PC-9 (cell line): ENCODE results near the gene CD99L2.

Experiments used
- EZH2 ChIP-seq: fragments of 200-600 bp; sonication (generic); IDR thresholded peaks from 2 replicates; pipeline ENCODE4 v1.8.0; 2017; ENCODE audit warnings: antibody characterized with exemption, low read depth
- TF ChIP-seq, protein P1 (sequence below): fragments of 200-600 bp; sonication (generic); conservative IDR thresholded peaks from 2 replicates; pipeline ENCODE4 v1.6.1; 2017; ENCODE audit warnings: mixed run types, antibody characterized with exemption, mild to moderate bottlenecking, moderate library complexity

DNA sequence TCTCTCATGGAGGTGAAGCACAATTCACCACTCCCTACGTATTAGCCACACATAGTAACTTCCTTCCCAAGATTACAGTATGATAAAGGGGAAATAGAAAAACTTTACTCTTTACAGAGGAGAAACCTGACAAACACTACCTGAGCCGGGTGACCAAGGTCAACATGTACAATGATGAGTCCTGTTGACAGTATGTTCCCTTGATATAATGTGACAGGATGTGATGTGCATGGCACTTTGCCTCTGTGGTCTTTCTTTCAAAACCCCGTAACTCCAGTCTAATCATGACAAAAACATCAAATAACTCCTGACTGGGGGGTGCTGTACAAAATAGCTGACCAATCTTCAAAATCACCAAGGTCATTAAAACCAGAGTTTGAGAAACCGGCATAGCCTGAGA lies 60.6 kb downstream of the CD99L2 start:
- TF ChIP-seq EZH2 = no peak
- TF ChIP-seq, protein P1, sequence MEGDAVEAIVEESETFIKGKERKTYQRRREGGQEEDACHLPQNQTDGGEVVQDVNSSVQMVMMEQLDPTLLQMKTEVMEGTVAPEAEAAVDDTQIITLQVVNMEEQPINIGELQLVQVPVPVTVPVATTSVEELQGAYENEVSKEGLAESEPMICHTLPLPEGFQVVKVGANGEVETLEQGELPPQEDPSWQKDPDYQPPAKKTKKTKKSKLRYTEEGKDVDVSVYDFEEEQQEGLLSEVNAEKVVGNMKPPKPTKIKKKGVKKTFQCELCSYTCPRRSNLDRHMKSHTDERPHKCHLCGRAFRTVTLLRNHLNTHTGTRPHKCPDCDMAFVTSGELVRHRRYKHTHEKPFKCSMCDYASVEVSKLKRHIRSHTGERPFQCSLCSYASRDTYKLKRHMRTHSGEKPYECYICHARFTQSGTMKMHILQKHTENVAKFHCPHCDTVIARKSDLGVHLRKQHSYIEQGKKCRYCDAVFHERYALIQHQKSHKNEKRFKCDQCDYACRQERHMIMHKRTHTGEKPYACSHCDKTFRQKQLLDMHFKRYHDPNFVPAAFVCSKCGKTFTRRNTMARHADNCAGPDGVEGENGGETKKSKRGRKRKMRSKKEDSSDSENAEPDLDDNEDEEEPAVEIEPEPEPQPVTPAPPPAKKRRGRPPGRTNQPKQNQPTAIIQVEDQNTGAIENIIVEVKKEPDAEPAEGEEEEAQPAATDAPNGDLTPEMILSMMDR = no peak
